HEK293 (cell line): ENCODE results near the gene DIP2B.
A peak's percentile ranks its signal among the peaks of the same experiment; 100 is the strongest.

Experiments
- GLIS1 ChIP-seq: fragments of 450-650 bp; formaldehyde crosslinking; IDR thresholded peaks from 2 replicates; pipeline ENCODE4 v1.5.1; 2016; ENCODE audit warnings: missing biosample characterization, missing genetic modification characterization
- HOXD13 ChIP-seq: sonication (generic); formaldehyde crosslinking; IDR thresholded peaks from 2 replicates; pipeline ENCODE4 v1.8.0; 2022; ENCODE audit warnings: missing genetic modification reagents, borderline replicate concordance
- OSR2 ChIP-seq: fragments of 450-650 bp; formaldehyde crosslinking; IDR thresholded peaks from 2 replicates; pipeline ENCODE4 v1.5.1; 2016; ENCODE audit warnings: missing biosample characterization, missing genetic modification characterization
- PRDM10 ChIP-seq: fragments of 450-650 bp; formaldehyde crosslinking; IDR thresholded peaks from 2 replicates; pipeline ENCODE4 v1.5.1; 2016; ENCODE audit warnings: missing biosample characterization, missing genetic modification characterization
- PRDM4 ChIP-seq: fragments of 450-650 bp; formaldehyde crosslinking; IDR thresholded peaks from 2 replicates; pipeline ENCODE4 v1.5.1; 2017; ENCODE audit warnings: missing biosample characterization, missing genetic modification characterization
- SCRT1 ChIP-seq: fragments of 450-650 bp; formaldehyde crosslinking; IDR thresholded peaks from 2 replicates; pipeline ENCODE4 v1.5.1; 2016; ENCODE audit warnings: missing biosample characterization, missing genetic modification characterization, borderline replicate concordance
- SP2 ChIP-seq: fragments of 450-650 bp; formaldehyde crosslinking; IDR thresholded peaks from 2 replicates; pipeline ENCODE4 v1.5.1; 2016; ENCODE audit warnings: missing biosample characterization, missing genetic modification characterization
- TCF7L2 ChIP-seq: IDR thresholded peaks from 2 replicates; pipeline ENCODE4 v1.6.1; 2011; ENCODE audit warnings: low read depth, mild to moderate bottlenecking, inconsistent platforms, low read length, moderate library complexity, borderline replicate concordance
- WT1 ChIP-seq: fragments of 450-650 bp; formaldehyde crosslinking; IDR thresholded peaks from 2 replicates; pipeline ENCODE4 v1.5.1; 2016; ENCODE audit warnings: missing biosample characterization, missing genetic modification characterization
- ZBTB26 ChIP-seq: fragments of 450-650 bp; formaldehyde crosslinking; optimal IDR thresholded peaks from 2 replicates; pipeline ENCODE3; 2016; ENCODE audit warnings: missing biosample characterization, mild to moderate bottlenecking, missing genetic modification characterization
- ZBTB6 ChIP-seq: fragments of 450-650 bp; formaldehyde crosslinking; IDR thresholded peaks from 2 replicates; pipeline ENCODE4 v1.5.1; 2017; ENCODE audit warnings: missing biosample characterization, missing genetic modification characterization
- ZFP3 ChIP-seq: fragments of 450-650 bp; formaldehyde crosslinking; IDR thresholded peaks from 2 replicates; pipeline ENCODE4 v1.5.1; 2016; ENCODE audit warnings: low read depth, missing biosample characterization, missing genetic modification characterization
- ZFP41 ChIP-seq: fragments of 450-650 bp; formaldehyde crosslinking; IDR thresholded peaks from 2 replicates; pipeline ENCODE4 v1.5.1; 2016; ENCODE audit warnings: missing biosample characterization, missing genetic modification characterization, borderline replicate concordance
- ZFP69B ChIP-seq: fragments of 450-650 bp; formaldehyde crosslinking; IDR thresholded peaks from 2 replicates; pipeline ENCODE4 v1.5.1; 2016; ENCODE audit warnings: missing biosample characterization, missing genetic modification characterization
- ZNF18 ChIP-seq: fragments of 450-650 bp; formaldehyde crosslinking; IDR thresholded peaks from 2 replicates; pipeline ENCODE4 v1.5.1; 2016; ENCODE audit warnings: missing biosample characterization, missing genetic modification characterization
- ZNF366 ChIP-seq: fragments of 450-650 bp; formaldehyde crosslinking; conservative IDR thresholded peaks from 2 replicates; pipeline ENCODE4 v1.5.1; 2016; ENCODE audit warnings: missing biosample characterization, missing genetic modification characterization
- ZNF37A ChIP-seq: fragments of 450-650 bp; IDR thresholded peaks from 2 replicates; pipeline ENCODE4 v1.5.1; 2018; ENCODE audit warnings: missing biosample characterization, missing genetic modification characterization
- ZNF530 ChIP-seq: fragments of 450-650 bp; formaldehyde crosslinking; IDR thresholded peaks from 2 replicates; pipeline ENCODE4 v1.5.1; 2016; ENCODE audit warnings: low read depth, missing biosample characterization, missing genetic modification characterization
- ZNF621 ChIP-seq: fragments of 450-650 bp; formaldehyde crosslinking; IDR thresholded peaks from 2 replicates; pipeline ENCODE4 v1.5.1; 2017; ENCODE audit warnings: missing biosample characterization, missing genetic modification characterization
- ZNF660 ChIP-seq: fragments of 450-650 bp; IDR thresholded peaks from 2 replicates; pipeline ENCODE4 v1.5.1; 2018; ENCODE audit warnings: missing biosample characterization, mild to moderate bottlenecking, missing genetic modification characterization
- ZNF692 ChIP-seq: fragments of 450-650 bp; formaldehyde crosslinking; IDR thresholded peaks from 2 replicates; pipeline ENCODE4 v1.5.1; 2016; ENCODE audit warnings: missing biosample characterization, missing genetic modification characterization
- ZNF830 ChIP-seq: fragments of 450-650 bp; IDR thresholded peaks from 2 replicates; pipeline ENCODE4 v1.5.0; 2018; ENCODE audit warnings: missing biosample characterization, missing genetic modification characterization, low read depth, mild to moderate bottlenecking, moderate library complexity
- ZNF843 ChIP-seq: fragments of 450-650 bp; formaldehyde crosslinking; IDR thresholded peaks from 2 replicates; pipeline ENCODE4 v1.5.1; 2016; ENCODE audit warnings: missing biosample characterization, missing genetic modification characterization
- ZSCAN30 ChIP-seq: fragments of 450-650 bp; IDR thresholded peaks from 2 replicates; pipeline ENCODE4 v1.5.1; 2018; ENCODE audit warnings: missing biosample characterization, mild to moderate bottlenecking, missing genetic modification characterization, moderate library complexity
- ZXDB ChIP-seq: fragments of 450-650 bp; formaldehyde crosslinking; IDR thresholded peaks from 2 replicates; pipeline ENCODE4 v1.5.1; 2016; ENCODE audit warnings: missing biosample characterization, missing genetic modification characterization

DIP2B gene

GRCh38 chr12:50764286-50765094 is 259.7 kb downstream of the DIP2B start (continued):
- no peak for TF ChIP-seq ZNF18
- TF ChIP-seq TCF7L2: 0 out of 2 replicates have a peak, but pooled peaks have one; percentile 20
- peak; percentile 46 for TF ChIP-seq SP2 (tag by site-specific recombination)
- peak; percentile 22; the same call in 1 of the 2 replicates for TF ChIP-seq ZNF692 (tag by site-specific recombination)
- 0 out of 2 replicates have a peak, but pooled peaks have one; percentile 47 for TF ChIP-seq ZXDB (tag by site-specific recombination)
- TF ChIP-seq PRDM10: no peak
- no peak for TF ChIP-seq ZFP3 (tag by site-specific recombination)
- TF ChIP-seq ZNF37A (tag by site-specific recombination): no peak
- TF ChIP-seq ZFP69B (tag by site-specific recombination): no peak
- peak; percentile 75 for TF ChIP-seq GLIS1 (tag by site-specific recombination)
- no peak for TF ChIP-seq ZFP41
- TF ChIP-seq ZSCAN30 (tag by site-specific recombination): no peak
- peak; percentile 27; the same call in 1 of the 2 replicates for TF ChIP-seq ZNF843 (tag by site-specific recombination)
- TF ChIP-seq ZNF366 (tag by site-specific recombination): no peak
- TF ChIP-seq PRDM4 (tag by site-specific recombination): peak; percentile 39
- TF ChIP-seq ZBTB26 (tag by site-specific recombination): peak; percentile 90
- TF ChIP-seq ZBTB6 (tag by site-specific recombination): no peak
- TF ChIP-seq ZNF660: no peak
- TF ChIP-seq ZNF621 (tag by site-specific recombination): no peak
- no peak for TF ChIP-seq ZNF530 (tag by site-specific recombination)
- TF ChIP-seq HOXD13 (CRISPR knock-in tag): no peak
- 0 out of 2 replicates have a peak, but pooled peaks have one; percentile 9 for TF ChIP-seq WT1 (tag by site-specific recombination)
- no peak for TF ChIP-seq ZNF830 (tag by site-specific recombination)
- TF ChIP-seq SCRT1 (tag by site-specific recombination): no peak
- no peak; the same call in 1 of the 2 replicates for TF ChIP-seq OSR2
